H1 (cell line): ENCODE results near the gene NEUROD1. TPM values are rescaled to one million over a fixed set of nuclear protein-coding genes. Genes with fewer than 3 reads are reported as not detected.
A peak's percentile ranks its signal among the peaks of the same experiment; 100 is the strongest.

ENCODE experiments used
- CREB1 ChIP-seq: IDR thresholded peaks from 2 replicates; pipeline ENCODE4 v1.6.1; 2012; ENCODE audit warnings: inconsistent platforms
- EZH2 ChIP-seq: fragments of 200-600 bp; sonication (generic); IDR thresholded peaks from 2 replicates; pipeline ENCODE4 v1.7.1; 2012; ENCODE audit warnings: low read depth, mild to moderate bottlenecking, moderate library complexity, low read length, inconsistent platforms; ENCODE audit not compliant: severe bottlenecking
- FOSL1 ChIP-seq: IDR thresholded peaks from 2 replicates; pipeline ENCODE4 v1.6.1; 2011; ENCODE audit warnings: mild to moderate bottlenecking, low read depth, low read length, moderate library complexity; ENCODE audit not compliant: insufficient read depth
- HDAC6 ChIP-seq: IDR thresholded peaks from one replicate; pipeline ENCODE4 v1.7.1; 2012; ENCODE audit warnings: low read depth, mild to moderate bottlenecking, inconsistent platforms, low read length, moderate library complexity
- KDM5A ChIP-seq: fragments of 200-600 bp; IDR thresholded peaks from 2 replicates; pipeline ENCODE4 v1.7.1; 2012; ENCODE audit warnings: mild to moderate bottlenecking, low read length, inconsistent platforms, mixed read lengths
- RAD21 ChIP-seq, 2 experiments: IDR thresholded peaks in 1 of 2; conservative IDR thresholded peaks in 1 of 2; 2 replicates each; pipeline ENCODE4 v1.6.1; 2011; ENCODE audit warnings: low read depth in 2 of 2, low read length in 2 of 2, improper control_type of control experiment in 1 of 2, inconsistent platforms in 1 of 2, mild to moderate bottlenecking in 1 of 2, moderate library complexity in 1 of 2
- RNF2 ChIP-seq: fragments of 200-900, 300-1000 bp; sonication (generic); IDR thresholded peaks from 2 replicates; pipeline ENCODE4 v1.7.1; 2016; ENCODE audit warnings: borderline replicate concordance, low read depth, mild to moderate bottlenecking, antibody characterized with exemption, low read length; ENCODE audit not compliant: poor library complexity, severe bottlenecking; ENCODE audit errors: missing control alignments
- RXRA ChIP-seq: IDR thresholded peaks from 2 replicates; pipeline ENCODE4 v1.6.1; 2011; ENCODE audit warnings: low read depth, mild to moderate bottlenecking, low read length, moderate library complexity; ENCODE audit not compliant: insufficient read depth
- SP1 ChIP-seq: IDR thresholded peaks from 2 replicates; pipeline ENCODE4 v1.6.1; 2011; ENCODE audit warnings: low read depth, low read length
- SP4 ChIP-seq: IDR thresholded peaks from 2 replicates; pipeline ENCODE4 v1.6.1; 2012; ENCODE audit warnings: low read length, inconsistent platforms
- TAF7 ChIP-seq: optimal IDR thresholded peaks from 2 replicates; pipeline ENCODE3; 2011; ENCODE audit warnings: low read depth, mild to moderate bottlenecking, inconsistent platforms, low read length, moderate library complexity, borderline replicate concordance
- TEAD4 ChIP-seq: IDR thresholded peaks from 2 replicates; pipeline ENCODE4 v1.6.1; 2012; ENCODE audit warnings: low read depth, low read length, inconsistent platforms, mixed read lengths
- polyA plus RNA-seq, 7 experiments: library from polyadenylated mRNA; depleted of rRNA in 3 of 7; stranded (reverse) in 5 of 7; unstranded in 2 of 7; fragments of >200 nt in 5 of 7; fragments of 200-250 nt in 2 of 7; gene quantifications; 1 replicate in 5 of 7; 2 replicates in 1 of 7; 4 replicates in 1 of 7; pipeline versions ENCODE4 v1.2.1 to v1.2.3, GENCODE V29; 2011 to 2013; ENCODE audit warnings: missing spikeins in 2 of 7, mixed read lengths in 2 of 7
- total RNA-seq: library from RNA; stranded (reverse); fragmentation: NEBNext Ultra II Directional; extraction: Animal tissue kit (Norgen Biotek cat#: 25700); gene quantifications from 2 replicates; pipeline ENCODE4 v1.2.1, GENCODE V29; 2021

NEUROD1 gene
- total and polyA plus RNA-seq, 2 of the 8 experiments (the other 6 are each of a cell fraction or from before 2014, with no cell fraction given), result 0.08 TPM; not detected in 1

DNA sequence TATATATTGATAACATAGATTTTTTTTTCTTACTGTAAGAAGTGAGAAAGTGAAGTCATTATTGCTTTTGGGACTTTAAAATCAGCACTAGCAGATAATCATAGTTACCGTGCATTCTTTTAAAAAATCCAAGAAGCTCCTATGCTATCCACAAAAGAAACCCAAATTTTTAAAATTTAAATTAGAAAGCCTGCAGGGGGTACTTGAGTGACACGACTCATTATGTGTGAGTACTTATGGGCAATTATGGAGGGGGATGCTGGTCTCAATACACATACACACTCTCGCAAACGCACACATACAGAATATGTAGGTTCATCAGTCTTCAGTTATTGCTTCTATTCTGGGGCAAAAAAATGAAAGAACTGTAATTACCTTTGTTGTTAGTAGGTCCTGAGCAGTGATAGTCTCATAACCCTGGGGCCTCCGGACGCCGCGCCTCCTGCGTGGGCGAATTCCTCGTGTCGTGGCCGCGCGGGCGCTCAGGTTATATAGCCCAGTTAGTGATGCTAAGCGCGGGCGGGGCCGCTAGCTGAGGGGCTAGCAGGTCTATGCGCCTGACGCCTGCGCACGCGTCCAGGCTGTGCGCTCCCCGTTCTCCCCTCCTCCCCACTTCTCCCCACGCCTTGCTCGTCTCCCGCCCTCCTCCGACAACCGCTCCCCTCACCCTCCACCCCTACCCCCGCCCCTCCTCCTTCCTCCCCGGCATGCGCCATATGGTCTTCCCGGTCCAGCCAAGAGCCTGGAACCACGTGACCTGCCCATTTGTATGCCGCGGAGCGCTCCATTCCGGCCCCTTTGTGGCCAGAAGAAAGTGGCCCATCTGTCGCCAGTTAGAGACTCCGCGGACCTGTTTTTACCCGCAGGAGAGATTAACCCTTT, at the start of gene NEUROD1 (continued):
- TF ChIP-seq TAF7, result no peak
- no peak for TF ChIP-seq FOSL1
- TF ChIP-seq RNF2, result no peak
- TF ChIP-seq HDAC6, result no peak
- no peak for TF ChIP-seq RXRA
- TF ChIP-seq CREB1, result no peak
- no peak for TF ChIP-seq SP4
- TF ChIP-seq KDM5A, result no peak
- TF ChIP-seq TEAD4, result no peak
- 0 out of 2 replicates have a peak, but pooled peaks have one; percentile 30 for TF ChIP-seq SP1
- TF ChIP-seq EZH2, result no peak
- TF ChIP-seq RAD21 (IDR thresholded peaks at IDR 0.05 in 1 of 2, conservative IDR thresholded peaks at IDR 0.05 in 1 of 2; ENCODE audit: low read depth in 2 of 2, low read length in 2 of 2), result no peak
